GM18520 (cell line): Measurements from ENCODE around the gene LRP1B.
"Not testable (repeated sequence)": the region's sequence is repeated elsewhere in the genome, so short reads cannot be mapped to it uniquely, and the experiment has no call there.

ENCODE experiments used
- ATAC-seq: cut with Tn5 transposase; IDR thresholded peaks from one replicate; pipeline ENCODE4 v1.9.1; 2021; ENCODE audit not compliant: unreplicated experiment

Gene LRP1B

DNA sequence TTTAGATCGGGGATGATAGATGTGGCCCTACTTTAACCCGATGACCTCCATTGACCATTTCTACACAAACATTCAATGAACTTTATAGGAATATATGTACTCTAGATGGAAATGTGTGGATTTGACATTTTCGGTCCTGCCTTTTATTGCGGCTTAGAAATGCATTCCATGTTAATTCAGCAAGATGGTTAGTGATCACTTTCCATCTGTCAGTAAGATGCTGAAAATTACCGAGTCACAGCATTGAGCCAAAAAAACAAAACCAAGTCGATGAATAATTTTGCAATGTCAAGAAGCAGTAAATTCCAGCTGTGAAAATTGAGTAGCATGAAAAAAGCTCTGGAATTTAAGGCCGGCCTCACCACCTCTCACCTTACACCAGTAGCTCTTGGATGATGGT lies 1708.1 kb downstream of the LRP1B start:
- no peak for ATAC-seq

DNA sequence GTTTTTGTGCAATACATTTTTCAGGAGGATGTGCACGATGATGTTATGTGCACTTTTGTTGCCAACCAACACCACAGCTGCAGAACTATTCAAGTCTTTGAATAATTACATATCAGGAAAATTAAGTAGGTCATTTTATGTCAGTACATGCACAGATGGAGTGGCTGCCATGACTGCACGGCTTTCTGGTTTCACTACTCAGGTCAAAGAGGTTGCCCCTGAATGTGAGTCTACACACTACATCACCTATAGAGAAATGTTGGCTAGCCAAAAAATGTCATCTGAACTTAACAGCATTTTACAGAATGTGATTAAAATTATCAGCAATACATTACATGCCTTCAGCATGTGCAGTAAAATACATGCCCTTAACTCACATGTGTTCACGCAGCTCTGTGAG lies 1713.3 kb downstream of the LRP1B start:
- ATAC-seq, result no peak

DNA sequence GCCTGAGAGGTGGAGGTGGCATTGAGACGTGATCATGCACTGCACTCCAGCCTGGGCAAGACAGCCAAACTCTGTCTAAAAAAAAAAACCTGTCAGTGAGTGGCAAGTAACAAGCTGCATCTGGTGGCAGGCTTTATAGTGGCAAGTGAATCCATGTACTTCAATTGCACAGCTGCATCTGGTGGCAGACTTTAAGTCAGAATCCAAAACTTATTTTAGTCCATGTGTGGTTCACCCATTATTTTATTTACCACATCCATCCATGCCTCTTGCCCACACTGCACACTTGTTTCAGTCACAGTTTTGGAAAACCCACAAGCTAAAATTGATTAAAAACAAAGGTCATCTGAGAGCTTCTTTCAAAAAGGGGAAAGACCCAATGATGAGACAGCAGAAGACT lies 1714.2 kb downstream of the LRP1B start:
- no peak for ATAC-seq

GRCh38 chr2:140415035-140415434 lies 1715.8 kb downstream of the LRP1B start:
- ATAC-seq, result not testable (repeated sequence)

GRCh38 chr2:140410695-140411094 lies 1720.1 kb downstream of the LRP1B start:
- ATAC-seq, result no peak

- no peak for ATAC-seq
These were observed 1729.8 kb downstream of the LRP1B start for GRCh38 chr2:140401056-140401455.

GRCh38 chr2:140392824-140393223 lies 1738.0 kb downstream of the LRP1B start:
- no peak for ATAC-seq

- ATAC-seq, result no peak
These were observed 1745.9 kb downstream of the LRP1B start for GRCh38 chr2:140384946-140385345.

DNA sequence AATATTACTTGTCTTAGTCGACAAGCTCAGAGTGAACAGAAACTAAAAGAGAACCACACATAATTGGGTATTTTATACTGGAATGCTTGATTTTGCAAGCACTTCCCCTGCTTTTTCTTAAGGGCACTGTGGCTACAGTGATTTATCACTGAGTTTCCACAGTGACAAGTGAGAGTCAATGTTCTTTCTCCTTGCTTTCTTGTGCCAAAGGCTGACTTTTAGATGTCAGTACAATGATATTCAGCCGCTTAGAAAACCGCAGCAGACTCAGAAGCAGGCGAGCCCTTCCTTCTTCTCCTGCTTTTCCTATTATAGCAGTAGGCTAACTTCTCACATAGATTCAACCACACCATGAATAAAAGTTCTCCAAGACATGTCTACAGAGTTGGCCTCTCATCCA lies 1747.0 kb downstream of the LRP1B start:
- no peak for ATAC-seq

DNA sequence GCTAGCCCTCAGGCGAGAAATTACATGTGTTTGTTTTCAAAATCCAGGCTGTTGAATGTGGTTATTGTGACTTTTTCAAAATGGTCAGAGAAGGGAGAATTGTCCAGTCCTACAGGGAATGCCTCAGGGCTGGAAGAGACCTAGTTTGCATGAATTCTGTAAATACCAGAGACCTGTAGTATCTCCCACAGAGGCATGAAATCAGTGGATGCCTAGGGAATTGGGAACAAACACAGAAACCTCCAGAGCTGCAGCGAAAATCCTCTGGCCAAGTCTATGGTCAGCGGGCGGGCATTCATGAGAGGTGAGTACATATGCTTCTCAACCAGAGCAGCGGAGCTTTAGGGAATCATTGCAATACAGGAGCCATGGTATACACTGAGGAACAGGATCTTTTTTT lies 1754.1 kb downstream of the LRP1B start:
- ATAC-seq, result no peak

DNA sequence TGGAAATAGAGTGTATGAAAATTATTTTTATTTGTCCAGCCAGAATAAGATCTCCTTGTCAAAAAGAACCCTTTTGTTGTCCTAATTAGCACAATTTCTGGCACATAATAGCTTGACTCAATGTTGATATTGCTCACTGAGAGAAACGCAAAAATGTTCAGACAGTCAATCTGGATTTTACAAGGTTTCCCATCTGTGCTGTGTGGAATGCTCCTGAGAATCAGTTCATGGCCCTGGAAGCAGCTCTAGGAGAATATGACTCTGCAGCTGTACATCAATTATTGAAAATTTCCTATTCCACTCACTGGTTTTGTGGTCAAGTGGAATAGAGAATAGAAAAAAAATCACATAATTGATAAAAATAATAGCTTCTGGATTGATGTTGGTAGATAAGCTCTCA lies 1767.7 kb downstream of the LRP1B start:
- ATAC-seq, result no peak

DNA sequence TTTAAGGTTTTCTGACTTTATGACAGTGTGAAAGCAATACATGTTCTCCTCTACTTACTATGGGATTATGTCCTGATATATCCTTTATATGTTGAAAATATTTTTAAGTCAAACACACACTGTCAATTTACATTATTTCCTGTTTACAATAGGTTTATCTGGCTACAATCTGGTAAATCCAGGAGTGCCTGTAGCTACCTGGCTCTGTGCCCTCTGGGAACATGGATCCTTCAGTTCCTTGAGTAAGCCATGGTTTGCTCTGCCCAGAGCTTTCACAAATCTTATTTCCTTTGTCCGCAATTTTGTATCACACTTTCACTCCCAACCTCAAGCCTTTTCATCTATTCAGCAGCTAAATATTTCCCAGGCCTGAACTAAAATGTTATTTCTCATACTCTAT lies 1768.5 kb downstream of the LRP1B start:
- ATAC-seq, result no peak

- ATAC-seq, result no peak
These were observed 1771.6 kb downstream of the LRP1B start for GRCh38 chr2:140359056-140359771.

- ATAC-seq, result no peak
These were observed 1774.1 kb downstream of the LRP1B start for GRCh38 chr2:140356697-140357096.

DNA sequence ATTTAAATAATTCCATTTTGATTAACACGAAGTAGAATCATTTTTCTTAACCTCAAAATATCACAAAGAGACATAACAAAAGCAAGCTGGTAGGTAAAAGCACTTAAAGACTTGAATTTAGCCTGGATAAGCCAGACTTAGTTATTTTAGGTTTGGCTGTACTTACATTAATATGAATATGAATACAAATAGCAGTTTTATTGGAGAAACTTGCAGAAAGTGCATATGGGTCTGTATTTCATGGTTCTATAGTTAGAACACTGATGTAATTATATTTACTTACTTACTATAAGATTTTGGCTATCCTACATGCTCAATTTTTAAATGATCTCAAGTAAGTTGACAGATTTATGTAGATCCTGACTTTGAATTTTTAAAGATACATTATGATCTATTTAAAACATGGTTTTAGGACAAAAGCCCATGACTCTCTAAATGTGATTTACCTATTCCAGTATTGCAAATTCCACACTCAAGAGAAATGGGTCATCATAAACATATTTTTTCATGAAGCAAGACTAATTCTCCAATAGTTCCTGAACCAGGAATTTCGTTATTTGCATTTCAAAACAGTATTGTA lies 1775.2 kb downstream of the LRP1B start:
- ATAC-seq, result no peak

- no peak for ATAC-seq
These were observed 1776.3 kb downstream of the LRP1B start for GRCh38 chr2:140354544-140354943.

DNA sequence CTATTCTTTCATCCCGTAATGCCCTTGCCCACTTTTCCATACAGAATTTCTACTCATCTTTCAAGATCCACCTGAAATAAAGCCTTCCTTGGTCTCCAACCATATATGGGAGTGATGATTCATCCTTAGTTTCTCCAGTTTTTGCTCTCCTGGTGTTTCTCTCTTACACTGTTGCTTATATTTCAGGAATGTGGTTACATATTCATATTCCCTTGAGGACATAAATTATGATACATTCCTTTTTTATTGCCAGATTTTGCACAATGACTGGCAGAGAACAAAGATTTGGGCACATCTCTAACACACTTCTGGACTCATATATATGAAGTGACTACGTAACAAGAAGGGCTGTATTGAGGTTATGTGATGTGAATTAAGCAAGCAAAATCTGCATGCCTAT lies 1777.3 kb downstream of the LRP1B start:
- no peak for ATAC-seq

GRCh38 chr2:140351692-140352091 lies 1779.1 kb downstream of the LRP1B start:
- no peak for ATAC-seq

DNA sequence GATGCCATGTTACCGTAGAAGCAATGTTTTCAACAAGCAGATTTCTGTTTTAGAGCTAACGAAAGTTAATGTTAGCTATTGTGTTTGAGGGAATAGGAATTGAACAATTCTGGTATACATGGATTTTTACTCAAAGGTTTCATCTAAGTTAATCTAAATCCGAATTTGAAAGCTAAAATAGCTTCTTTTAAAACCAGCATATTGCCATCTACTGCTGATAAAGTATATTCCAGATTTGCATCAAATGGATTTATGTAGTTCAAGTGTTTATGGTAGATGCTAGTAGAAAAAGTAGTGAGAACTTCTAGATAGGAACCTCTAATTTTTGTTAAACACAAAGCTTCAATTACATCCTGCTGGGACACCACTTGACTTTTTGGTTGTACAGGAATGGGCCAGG lies 1781.1 kb downstream of the LRP1B start:
- ATAC-seq, result no peak

- ATAC-seq, result no peak
These were observed 1782.0 kb downstream of the LRP1B start for GRCh38 chr2:140348826-140349225.

DNA sequence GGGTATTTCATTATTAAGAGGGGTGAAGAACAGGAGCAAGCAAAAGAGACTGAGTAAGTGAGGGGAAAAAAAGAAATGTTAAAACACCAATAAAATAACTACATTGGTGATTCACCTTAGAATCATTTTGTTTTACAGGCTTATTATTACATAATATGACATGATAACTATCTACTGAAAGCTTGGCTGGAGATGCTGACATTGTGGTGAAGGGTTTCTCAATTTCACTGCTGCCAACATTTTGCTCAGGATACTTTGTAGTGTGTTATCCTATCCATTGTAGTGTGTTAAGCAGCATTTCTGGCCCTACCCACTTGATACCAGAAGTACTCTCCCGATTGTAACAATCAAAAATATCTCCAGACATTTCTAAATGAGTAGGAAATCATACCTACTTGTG lies 1786.0 kb downstream of the LRP1B start:
- ATAC-seq, result no peak

DNA sequence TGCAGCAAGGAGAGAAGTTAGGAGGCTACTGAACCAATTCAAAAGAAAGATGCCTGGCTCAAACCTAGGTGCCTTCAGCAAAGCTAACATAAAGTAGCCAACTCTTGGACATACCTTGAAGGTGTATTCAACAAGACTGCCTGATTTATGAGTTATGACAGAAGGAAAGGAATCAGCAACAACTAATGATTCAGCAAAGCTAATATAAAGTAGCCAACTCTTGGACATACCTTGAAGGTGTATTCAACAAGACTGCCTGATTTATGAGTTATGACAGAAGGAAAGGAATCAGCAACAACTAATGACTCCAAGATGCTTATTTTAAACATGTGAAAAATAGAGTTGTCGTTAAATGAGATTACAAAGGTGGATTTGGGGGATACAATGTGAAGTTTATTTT lies 1786.5 kb downstream of the LRP1B start:
- not testable (repeated sequence) for ATAC-seq

DNA sequence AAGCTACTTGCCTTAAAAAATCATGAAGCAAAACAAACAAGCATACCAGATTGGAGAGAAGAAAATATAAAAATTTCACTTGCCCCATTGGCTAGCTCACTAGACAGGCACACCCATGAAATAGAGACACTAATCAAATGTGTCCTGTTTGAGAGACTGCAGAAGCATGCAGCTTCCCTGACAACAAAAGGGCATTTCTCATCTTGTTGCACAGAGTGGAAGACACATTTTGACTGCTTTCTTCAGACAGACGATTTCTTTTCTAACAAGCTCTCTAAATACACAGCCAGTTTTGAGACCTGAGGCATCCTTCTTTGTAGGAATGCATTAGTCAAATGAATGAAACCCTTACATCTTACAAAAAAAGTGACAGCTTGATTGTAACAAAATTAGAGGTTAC lies 1792.0 kb downstream of the LRP1B start:
- ATAC-seq, result no peak
